Omental fat pad (tissue), 4 donors: ENCODE measurements around the gene WDCP. TPM values are rescaled to one million over a fixed set of nuclear protein-coding genes. Genes with fewer than 3 reads are reported as not detected.

Experiments used
- ATAC-seq: fragments of 150-250 bp; one replicate; pipeline ENCODE4 v1.9.1; 2016; ENCODE audit warnings: mild to moderate bottlenecking, moderate library complexity; ENCODE audit not compliant: low FRiP score
- DNase-seq: peaks from one replicate; pipeline ENCODE4 v3.0.0-alpha.2; 2019; ENCODE audit warnings: low spot score
- total RNA-seq, 4 donors: library from RNA; depleted of rRNA; stranded (reverse); fragments of >200 nt; gene quantifications; one replicate each; pipeline ENCODE4 v1.1.0, GENCODE V29; 2016
- TF ChIP-seq, protein P1 (sequence below), 3 donors: fragments of 450-650 bp; IDR thresholded peaks; one replicate each; pipeline ENCODE4 v1.5.1; 2016 to 2017; ENCODE audit warnings: antibody characterized with exemption in 3 of 3, mild to moderate bottlenecking in 3 of 3, moderate library complexity in 2 of 3

WDCP gene
- total RNA-seq, 4 donors from 2014 or later = 3.7 to 7.2 (median 4.1) TPM

DNA sequence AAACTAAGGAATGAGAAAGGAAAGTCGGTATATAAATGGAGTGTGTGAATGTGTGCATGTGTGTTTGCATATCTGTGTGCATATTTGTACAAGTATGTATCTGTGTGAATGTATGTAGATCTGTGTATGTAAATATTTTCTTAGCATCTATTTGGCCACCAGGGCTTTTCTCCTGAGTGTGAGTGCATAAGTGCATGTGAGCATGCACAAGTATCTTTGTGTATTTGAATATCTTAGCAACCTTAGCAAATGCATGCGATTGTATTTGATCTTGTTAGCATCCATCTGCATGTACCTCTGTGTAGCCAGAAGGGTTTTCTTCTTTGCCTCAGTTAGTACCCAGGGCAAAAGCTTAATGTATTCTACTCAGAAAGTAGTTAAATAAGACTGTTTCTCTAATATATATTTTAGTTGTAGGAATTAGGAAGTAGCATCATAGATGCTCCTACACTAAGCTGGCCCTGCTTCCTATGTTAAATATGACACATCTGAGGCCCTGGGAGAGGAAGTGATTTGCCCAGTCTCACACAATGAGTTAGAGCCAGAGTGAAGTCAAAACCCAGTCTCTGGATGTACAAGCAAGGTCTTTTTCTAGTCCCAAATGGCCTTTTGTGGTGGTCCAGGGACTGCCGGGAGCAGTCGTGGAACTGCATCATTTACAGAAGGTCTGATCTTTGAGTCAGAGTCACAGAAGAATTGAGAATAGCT, 11.5 kb upstream of the WDCP start:
- ATAC-seq = no peak
- no peak for DNase-seq

DNA sequence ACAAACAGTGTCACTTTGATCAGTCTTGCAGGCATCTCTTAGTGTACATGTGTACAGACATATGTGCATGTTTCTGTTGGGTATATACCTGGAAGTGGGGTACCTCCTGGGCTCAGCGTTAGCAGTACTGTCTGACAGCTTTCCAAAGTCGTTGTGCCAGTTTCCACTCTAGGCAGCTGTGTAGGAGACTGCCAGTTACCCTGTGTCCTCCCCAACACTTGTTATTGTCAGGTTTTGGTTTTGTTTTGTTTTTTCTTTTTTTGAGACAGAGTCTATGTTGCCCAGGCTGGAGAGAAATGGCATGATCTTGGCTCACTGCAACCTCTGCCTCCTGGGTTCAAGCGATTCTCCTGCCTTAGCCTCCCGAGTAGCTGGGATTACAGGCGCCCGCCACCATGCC, 8.6 kb upstream of the WDCP start:
- TF ChIP-seq, protein P1, sequence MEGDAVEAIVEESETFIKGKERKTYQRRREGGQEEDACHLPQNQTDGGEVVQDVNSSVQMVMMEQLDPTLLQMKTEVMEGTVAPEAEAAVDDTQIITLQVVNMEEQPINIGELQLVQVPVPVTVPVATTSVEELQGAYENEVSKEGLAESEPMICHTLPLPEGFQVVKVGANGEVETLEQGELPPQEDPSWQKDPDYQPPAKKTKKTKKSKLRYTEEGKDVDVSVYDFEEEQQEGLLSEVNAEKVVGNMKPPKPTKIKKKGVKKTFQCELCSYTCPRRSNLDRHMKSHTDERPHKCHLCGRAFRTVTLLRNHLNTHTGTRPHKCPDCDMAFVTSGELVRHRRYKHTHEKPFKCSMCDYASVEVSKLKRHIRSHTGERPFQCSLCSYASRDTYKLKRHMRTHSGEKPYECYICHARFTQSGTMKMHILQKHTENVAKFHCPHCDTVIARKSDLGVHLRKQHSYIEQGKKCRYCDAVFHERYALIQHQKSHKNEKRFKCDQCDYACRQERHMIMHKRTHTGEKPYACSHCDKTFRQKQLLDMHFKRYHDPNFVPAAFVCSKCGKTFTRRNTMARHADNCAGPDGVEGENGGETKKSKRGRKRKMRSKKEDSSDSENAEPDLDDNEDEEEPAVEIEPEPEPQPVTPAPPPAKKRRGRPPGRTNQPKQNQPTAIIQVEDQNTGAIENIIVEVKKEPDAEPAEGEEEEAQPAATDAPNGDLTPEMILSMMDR (IDR thresholded peaks at IDR 0.05) = no peak
- no peak for ATAC-seq
- no peak for DNase-seq

More for the DNA sequence above, 11.5 kb upstream of the WDCP start:
- TF ChIP-seq, protein P1 (IDR thresholded peaks at IDR 0.05) = no peak

- TF ChIP-seq, protein P1 (IDR thresholded peaks at IDR 0.05) = no peak
- no peak for ATAC-seq
These were observed 7.3 kb upstream of the WDCP start for GRCh38 chr2:24054366-24055010.

DNA sequence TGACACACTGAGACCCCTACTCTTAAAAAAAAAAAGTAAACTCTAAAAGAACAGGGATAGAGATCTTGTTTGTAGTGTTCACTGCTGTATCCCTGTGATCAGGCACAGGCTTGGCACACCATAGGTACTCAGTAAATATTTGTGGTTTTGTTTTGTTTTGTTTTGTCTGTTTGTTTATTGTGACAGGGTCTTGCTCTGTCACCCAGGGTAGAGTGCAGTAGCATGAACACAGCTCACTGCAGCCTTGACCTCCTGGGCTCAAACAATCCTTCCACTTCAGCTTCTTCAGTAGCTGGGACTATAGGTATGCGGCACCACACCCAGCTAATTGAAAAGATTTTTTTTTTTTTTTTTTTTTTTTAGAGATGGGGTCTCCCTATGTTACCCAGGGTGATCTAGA, 5.8 kb upstream of the WDCP start:
- no peak for DNase-seq
- no peak for ATAC-seq
- TF ChIP-seq, protein P1 (IDR thresholded peaks at IDR 0.05) = no peak

More at GRCh38 chr2:24054366-24055010, 7.3 kb upstream of the WDCP start:
- no peak for DNase-seq

DNA sequence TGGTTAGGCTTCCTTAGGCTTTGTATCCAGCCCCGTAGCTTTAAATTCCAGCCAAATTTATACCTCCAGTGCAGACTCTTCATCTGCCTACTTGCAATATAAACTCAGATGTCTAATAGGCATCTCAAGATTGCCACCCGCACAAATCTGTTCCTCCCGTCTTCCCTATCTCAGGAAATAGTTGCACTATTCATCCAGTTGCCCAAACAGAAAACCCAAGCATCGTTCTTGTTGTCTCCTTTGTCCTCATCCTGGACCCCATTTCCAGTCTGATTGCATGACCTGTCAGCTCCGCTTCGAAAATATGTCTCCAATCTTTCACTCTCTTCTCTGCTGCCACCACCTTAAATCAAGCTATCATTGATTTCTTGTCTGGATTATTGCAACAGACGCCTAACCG, 4.6 kb upstream of the WDCP start:
- DNase-seq (no peak), ATAC-seq (no peak)
- TF ChIP-seq, protein P1 (IDR thresholded peaks at IDR 0.05) = no peak

- ATAC-seq = no peak
- TF ChIP-seq, protein P1 (IDR thresholded peaks at IDR 0.05) = no peak
- DNase-seq = no peak
These were observed 3.1 kb upstream of the WDCP start for GRCh38 chr2:24050041-24050979.
